Right lobe of liver (tissue), 6 donors: Measurements from ENCODE around the gene REXO5. TPM values are rescaled to one million over a fixed set of nuclear protein-coding genes. Genes with fewer than 3 reads are reported as not detected.
"Not testable (repeated sequence)": the region's sequence is repeated elsewhere in the genome, so short reads cannot be mapped to it uniquely, and the experiment has no call there.

ENCODE experiments used
- ATAC-seq, 4 donors: fragments of 200-7000 bp; cut with Tn5 transposase; one replicate each; pipeline ENCODE4 v1.9.1; 2020; ENCODE audit warnings: mild to moderate bottlenecking in 4 of 4, moderate library complexity in 4 of 4
- DNase-seq, 3 donors: peaks; one replicate each; pipeline ENCODE4 v3.0.0-alpha.2; 2020
- H3K27ac ChIP-seq, 3 donors: fragments of 200-600 bp; one replicate each; pipeline ENCODE4 v1.8.0; 2022
- H3K27me3 ChIP-seq, 2 donors: fragments of 200-600 bp; one replicate each; pipeline ENCODE4 v1.8.0; 2022
- H3K36me3 ChIP-seq, 4 donors: fragments of 200-600 bp; sonication (generic) in 1 of 4; one replicate each; pipeline versions ENCODE4 v1.5.1 to v1.8.0; 2017 to 2022; ENCODE audit warnings: control low read depth in 1 of 4
- H3K4me1 ChIP-seq, 4 donors: fragments of 200-600 bp; sonication (generic) in 1 of 4; one replicate each; pipeline versions ENCODE4 v1.5.1 to v1.8.0; 2017 to 2022; ENCODE audit warnings: control low read depth in 1 of 4
- H3K4me3 ChIP-seq, 3 donors: fragments of 200-600 bp; one replicate each; pipeline ENCODE4 v1.8.0; 2022
- H3K9me3 ChIP-seq, 4 donors: fragments of 200-600 bp; sonication (generic) in 1 of 4; one replicate each; pipeline versions ENCODE4 v1.5.1 to v1.8.0; 2017 to 2022; ENCODE audit warnings: control low read depth in 1 of 4
- POLR2A ChIP-seq: fragments of 450-650 bp; IDR thresholded peaks from one replicate; pipeline ENCODE4 v1.6.1; 2017; ENCODE audit warnings: antibody characterized with exemption, mild to moderate bottlenecking
- WGBS: methylation state at CpG from one replicate; pipeline ENCODE4 v1.1.6; 2018; ENCODE audit warnings: low coverage, low lambda C conversion rate; ENCODE audit not compliant: insufficient coverage; ENCODE audit errors: missing lambda C conversion rate; 5-methylcytosine and 5-hydroxymethylcytosine counted together
- intact Hi-C, 2 donors: fragments of 100-400 bp; cut with DNase I; formaldehyde crosslinking; loops; one replicate each; pipeline versions ENCODE4 v1.11.2 to v1.14.1; 2022
- total RNA-seq, 6 experiments: library from RNA; depleted of rRNA in 2 of 6; stranded (reverse); fragments of >200 nt in 2 of 6; fragmentation: NEBNext Ultra II Directional in 3 of 6; extraction: Animal tissue kit (Norgen Biotek cat#: 25700) in 3 of 6; gene quantifications; one replicate each; pipeline versions ENCODE4 v1.1.0 to v1.2.4, GENCODE V29; 2016 to 2023
- TF ChIP-seq, protein P1 (sequence below), 4 donors: fragments of 200-600 bp in 3 of 4; fragments of 450-650 bp in 1 of 4; IDR thresholded peaks; one replicate each; pipeline versions ENCODE4 v1.5.1 to v1.8.0; 2016 to 2022; ENCODE audit warnings: antibody characterized with exemption in 4 of 4, mild to moderate bottlenecking in 2 of 4
- donor health status: DM: no; HTN: yes; CAD: no.
- donor health status: DM: no; HTN: no; CAD: no.
- donor health status: DM: no; HTN: no; CAD: no.
- donor health status: DM: no; HTN: yes; CAD: no.
- donor health status: DM: no; HTN: yes; CAD: no.

The REXO5 gene
- total RNA-seq, 6 experiments from 2014 or later: 1.1 to 2.9 (median 2.4) TPM

DNA sequence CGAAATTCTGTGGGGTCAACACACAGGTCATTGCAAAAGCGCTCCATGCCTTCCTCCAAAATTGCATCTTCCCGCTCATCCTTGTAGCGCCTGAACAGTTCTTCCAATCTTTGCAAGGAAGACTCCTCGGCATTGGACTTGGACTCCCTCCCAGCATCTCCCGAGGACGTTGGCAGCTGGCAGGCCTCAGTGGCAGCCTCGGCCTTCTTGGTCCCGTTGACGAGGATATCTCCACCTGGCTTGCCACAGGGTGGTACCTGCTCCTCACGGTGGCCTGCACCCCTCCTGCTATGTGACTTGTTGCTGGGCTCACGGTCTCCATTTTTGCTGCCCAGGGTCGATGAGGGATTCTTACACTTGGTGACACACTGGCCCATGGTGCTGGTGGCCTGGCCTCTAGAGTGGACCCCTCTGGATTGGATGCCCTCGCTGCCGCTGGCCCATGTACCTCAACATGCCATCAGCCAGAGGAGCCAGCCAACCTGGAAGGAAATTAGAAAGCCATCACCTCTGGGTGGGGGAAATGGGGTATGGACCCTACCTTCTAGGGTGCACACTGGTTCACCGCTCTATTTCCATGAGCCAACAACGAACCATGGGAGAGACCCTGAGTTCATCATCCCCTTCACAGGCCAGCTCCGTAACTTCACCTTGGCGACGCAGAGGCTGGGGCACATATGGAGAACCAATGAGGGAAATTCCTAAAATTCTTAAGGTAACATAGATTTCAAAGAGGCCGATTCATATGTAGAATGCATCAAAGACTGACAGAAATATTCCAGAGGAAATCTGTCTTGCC is 56.0 kb downstream of the REXO5 start:
- whole genome bisulfite sequencing: 90% methylated on average over 8 of the region's 21 CpGs
- H3K27ac ChIP-seq: no peak overlapping the region
- H3K4me3 ChIP-seq: no peak overlapping the region
- intact Hi-C loops: no loop called here
- ATAC-seq (no peak), DNase-seq (no peak)
- no peaks in the 10 kb centered on the region for H3K9me3 ChIP-seq
- TF ChIP-seq POLR2A: no peak
- TF ChIP-seq, protein P1, sequence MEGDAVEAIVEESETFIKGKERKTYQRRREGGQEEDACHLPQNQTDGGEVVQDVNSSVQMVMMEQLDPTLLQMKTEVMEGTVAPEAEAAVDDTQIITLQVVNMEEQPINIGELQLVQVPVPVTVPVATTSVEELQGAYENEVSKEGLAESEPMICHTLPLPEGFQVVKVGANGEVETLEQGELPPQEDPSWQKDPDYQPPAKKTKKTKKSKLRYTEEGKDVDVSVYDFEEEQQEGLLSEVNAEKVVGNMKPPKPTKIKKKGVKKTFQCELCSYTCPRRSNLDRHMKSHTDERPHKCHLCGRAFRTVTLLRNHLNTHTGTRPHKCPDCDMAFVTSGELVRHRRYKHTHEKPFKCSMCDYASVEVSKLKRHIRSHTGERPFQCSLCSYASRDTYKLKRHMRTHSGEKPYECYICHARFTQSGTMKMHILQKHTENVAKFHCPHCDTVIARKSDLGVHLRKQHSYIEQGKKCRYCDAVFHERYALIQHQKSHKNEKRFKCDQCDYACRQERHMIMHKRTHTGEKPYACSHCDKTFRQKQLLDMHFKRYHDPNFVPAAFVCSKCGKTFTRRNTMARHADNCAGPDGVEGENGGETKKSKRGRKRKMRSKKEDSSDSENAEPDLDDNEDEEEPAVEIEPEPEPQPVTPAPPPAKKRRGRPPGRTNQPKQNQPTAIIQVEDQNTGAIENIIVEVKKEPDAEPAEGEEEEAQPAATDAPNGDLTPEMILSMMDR (IDR thresholded peaks at IDR 0.05): no peak
- H3K36me3 ChIP-seq: peaks cover 0 to 31% (median 14%) of the 10 kb centered on the region in 4 donors
- peaks cover 0 to 15% (median 3%) of the 10 kb centered on the region in 4 donors for H3K4me1 ChIP-seq
- H3K27me3 ChIP-seq: no peaks in the 10 kb centered on the region

DNA sequence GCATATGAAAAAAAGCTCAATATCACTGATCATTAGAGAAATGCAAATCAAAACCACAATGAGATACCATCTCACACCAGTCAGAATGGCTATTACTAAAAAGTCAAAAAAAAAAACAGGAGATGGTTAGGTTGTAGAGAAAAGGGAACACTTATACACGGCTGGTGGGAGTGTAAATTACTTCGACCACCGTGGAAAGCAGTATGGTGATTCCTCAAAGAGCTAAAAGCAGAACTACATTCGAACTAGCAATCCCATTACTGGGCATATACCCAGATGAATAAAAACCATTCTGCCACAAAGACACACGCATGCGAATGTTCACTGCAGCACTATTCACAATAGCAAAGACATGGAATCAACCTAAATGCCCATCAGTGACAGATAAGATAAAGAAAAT is 58.0 kb downstream of the REXO5 start:
- H3K9me3 ChIP-seq, ATAC-seq, DNase-seq, H3K27me3 ChIP-seq, intact Hi-C loops, H3K27ac ChIP-seq, H3K4me3 ChIP-seq: not testable (repeated sequence)
- Histone ChIP-seq H3K4me1 (peaks cover 0 to 30% (median 11%) of the 10 kb centered on the region in 4 donors), H3K36me3 (peaks cover 0 to 27% (median 14%) of the 10 kb centered on the region in 4 donors)
- 95% methylated on average over 6 of the region's 6 CpGs for WGBS

DNA sequence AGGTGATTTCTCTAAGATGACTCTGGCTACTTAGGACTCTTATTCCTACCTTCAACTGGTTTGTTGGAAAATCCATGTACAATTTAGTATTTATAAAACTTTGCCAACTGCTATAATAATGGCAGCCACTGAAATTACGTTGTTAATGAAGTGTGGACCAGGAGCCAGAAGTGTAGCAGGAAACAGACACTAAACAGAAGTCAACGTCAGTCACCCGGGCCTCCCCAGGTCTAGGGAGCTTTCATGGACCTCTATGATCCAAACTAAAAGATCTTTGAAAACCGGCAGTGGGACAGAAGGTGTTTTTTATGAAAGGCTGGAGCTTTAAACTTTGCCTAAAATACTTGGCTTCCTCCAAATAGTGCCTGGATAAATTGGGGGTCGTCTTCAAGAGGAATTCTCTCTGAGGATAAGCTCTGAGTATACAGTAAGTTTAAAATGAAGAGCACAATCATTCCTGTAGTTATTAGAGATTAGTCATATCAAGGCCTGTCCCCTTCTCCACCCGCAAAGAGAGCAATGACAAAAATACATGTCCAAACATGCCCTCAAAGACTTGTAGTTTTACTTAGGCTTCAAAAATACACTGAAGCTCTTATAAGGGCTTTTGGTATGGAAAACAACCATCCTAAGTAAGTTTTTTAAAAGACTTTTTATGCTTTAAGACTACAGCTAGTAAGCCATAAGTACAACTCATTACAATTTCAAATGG is 59.2 kb downstream of the REXO5 start:
- intact Hi-C loops: no loop called here
- WGBS: 78% methylated on average over 6 of the region's 6 CpGs
- DNase-seq: no peak

DNA sequence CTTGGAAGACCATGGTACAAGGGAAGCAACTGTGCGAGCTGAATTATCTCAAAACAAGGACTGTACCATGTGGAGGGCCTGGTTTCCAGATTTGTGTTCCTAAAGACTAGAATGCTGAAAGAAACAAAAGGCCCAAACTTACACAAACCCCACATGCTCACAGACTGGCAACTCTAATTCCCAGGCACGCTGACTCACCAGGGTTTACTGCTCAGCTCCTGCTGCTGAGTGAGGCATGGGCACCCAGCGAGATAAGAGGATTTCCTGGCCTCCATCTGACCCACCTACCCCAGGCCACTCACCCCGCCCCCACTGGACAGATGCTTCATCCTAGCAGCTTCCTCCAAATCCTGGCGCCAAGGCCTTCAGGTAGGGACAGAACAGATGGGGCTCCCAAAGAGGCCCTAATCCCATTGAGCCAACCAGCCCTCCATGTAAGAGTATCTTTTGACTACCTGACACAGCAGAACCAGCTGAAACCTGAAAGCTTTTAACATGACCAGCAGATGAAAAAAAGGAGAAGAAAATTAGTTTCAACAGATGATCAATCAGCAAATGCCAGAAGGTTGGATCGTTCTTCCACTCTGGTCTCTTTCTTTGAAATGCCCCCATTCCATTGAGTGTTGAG is 59.9 kb downstream of the REXO5 start:
- 58% methylated on average over 5 of the region's 6 CpGs for WGBS
- intact Hi-C loops: no loop called here
- no peaks in the 10 kb centered on the region for H3K9me3 ChIP-seq
- H3K36me3 ChIP-seq: peaks cover 0 to 10% (median 4%) of the 10 kb centered on the region in 4 donors
- ATAC-seq (peak in 1 of 4 donors; percentile 74), DNase-seq (peak in 1 of 3 donors; percentile 80)
- H3K27ac ChIP-seq: no peak overlapping the region
- TF ChIP-seq POLR2A: no peak
- TF ChIP-seq, protein P1 (IDR thresholded peaks at IDR 0.05): no peak
- H3K4me1 ChIP-seq: peaks cover 0 to 44% (median 15%) of the 10 kb centered on the region in 4 donors
- H3K4me3 ChIP-seq: no peak overlapping the region
- H3K27me3 ChIP-seq: no peaks in the 10 kb centered on the region

More for the DNA sequence above, 59.2 kb downstream of the REXO5 start:
- ATAC-seq: no peak
- Histone ChIP-seq H3K9me3 (no peaks in the 10 kb centered on the region), H3K27me3 (no peaks in the 10 kb centered on the region), H3K27ac (no peak overlapping the region), H3K4me3 (no peak overlapping the region), H3K4me1 (peaks cover 0 to 40% (median 15%) of the 10 kb centered on the region in 4 donors), H3K36me3 (peaks cover 0 to 15% (median 8%) of the 10 kb centered on the region in 4 donors)
- TF ChIP-seq, protein P1 (IDR thresholded peaks at IDR 0.05): no peak
- TF ChIP-seq POLR2A: no peak
